NT2/D1 (cell line): ENCODE measurements around the gene KCNH5.

Source experiments
- SUZ12 ChIP-seq: IDR thresholded peaks from 2 replicates; pipeline ENCODE4 v1.6.1; 2011; ENCODE audit not compliant: insufficient read length, insufficient read depth; ENCODE audit errors: extremely low read depth
- YY1 ChIP-seq: IDR thresholded peaks from 2 replicates; pipeline ENCODE4 v1.6.1; 2011; ENCODE audit not compliant: insufficient read length, insufficient read depth
- ZNF274 ChIP-seq: IDR thresholded peaks from 2 replicates; pipeline ENCODE4 v1.6.1; 2011; ENCODE audit warnings: mild to moderate bottlenecking, low read depth, low read length

GRCh38 chr14:62954165-62954564, 91.1 kb downstream of the KCNH5 start:
- TF ChIP-seq YY1 (no peak), SUZ12 (no peak), ZNF274 (no peak)
